K562 (cell line): ENCODE measurements around the gene TTLL9. TPM values are rescaled to one million over a fixed set of nuclear protein-coding genes. Genes with fewer than 3 reads are reported as not detected.

ENCODE experiments used
- CBX3 ChIP-seq, 2 experiments: IDR thresholded peaks; 1 replicate in 1 of 2; 2 replicates in 1 of 2; pipeline ENCODE4 v1.6.1; 2012; ENCODE audit warnings: inconsistent platforms in 2 of 2, low read length in 2 of 2, borderline replicate concordance in 1 of 2, control low read depth in 1 of 2
- CC2D1A ChIP-seq: fragments of 450-650 bp; IDR thresholded peaks from 2 replicates; pipeline ENCODE4 v1.6.1; 2017; ENCODE audit warnings: mild to moderate bottlenecking
- DPF2 ChIP-seq: fragments of 450-650 bp; IDR thresholded peaks from 2 replicates; pipeline ENCODE4 v1.6.1; 2016
- FOXJ2 ChIP-seq: fragments of 200-800 bp; sonication (Bioruptor generic); IDR thresholded peaks from 2 replicates; pipeline ENCODE4 v1.6.1; 2016; ENCODE audit warnings: missing genetic modification characterization, missing compliant biosample characterization
- HDAC2 ChIP-seq: fragments of 450-650 bp; IDR thresholded peaks from 2 replicates; pipeline ENCODE4 v1.6.1; 2016; ENCODE audit warnings: mild to moderate bottlenecking
- MEIS2 ChIP-seq: fragments of 450-650 bp; IDR thresholded peaks from 2 replicates; pipeline ENCODE4 v1.6.1; 2014; ENCODE audit warnings: mild to moderate bottlenecking; ENCODE audit not compliant: partially characterized antibody
- NBN ChIP-seq: fragments of 450-650 bp; IDR thresholded peaks from 2 replicates; pipeline ENCODE4 v1.6.1; 2016; ENCODE audit warnings: low read depth, mild to moderate bottlenecking
- NFE2 ChIP-seq: IDR thresholded peaks from 2 replicates; pipeline ENCODE4 v1.6.1; 2014; ENCODE audit warnings: antibody characterized with exemption, low read depth
- OTX1 ChIP-seq: fragments of 450-650 bp; formaldehyde crosslinking; IDR thresholded peaks from 2 replicates; pipeline ENCODE4 v1.4.0; 2022; ENCODE audit warnings: mild to moderate bottlenecking
- SMARCE1 ChIP-seq: fragments of 450-650 bp; IDR thresholded peaks from 2 replicates; pipeline ENCODE4 v1.7.1; 2016; ENCODE audit warnings: mild to moderate bottlenecking
- SOX6 ChIP-seq: fragments of 450-650 bp; IDR thresholded peaks from 2 replicates; pipeline ENCODE4 v1.6.1; 2014; ENCODE audit warnings: mild to moderate bottlenecking
- ZFP36 ChIP-seq: fragments of 150-350 bp; IDR thresholded peaks from 2 replicates; pipeline ENCODE4 v1.6.1; 2018; ENCODE audit warnings: low read length, low read depth; ENCODE audit not compliant: partially characterized antibody
- ZNF444 ChIP-seq: fragments of 250-450 bp; sonication (Bioruptor Pico); IDR thresholded peaks from 2 replicates; pipeline ENCODE4 v1.4.0; 2020; ENCODE audit warnings: mild to moderate bottlenecking, moderate library complexity
- ZSCAN29 ChIP-seq: fragments of 450-650 bp; IDR thresholded peaks from 2 replicates; pipeline ENCODE4 v1.6.1; 2017
- polyA plus RNA-seq, 8 experiments: library from polyadenylated mRNA; depleted of rRNA in 4 of 8; stranded (reverse) in 5 of 8; unstranded in 3 of 8; fragments of >200 nt; fragmentation: Nextera tagmentation in 2 of 8; fragmentation: Illumina TruSeq in 1 of 8; extraction: Ambion mirVana in 2 of 8; extraction: Trizol in 1 of 8; gene quantifications; 2 replicates each; pipeline versions ENCODE4 v1.2.1 to v1.2.3, GENCODE V29; 2011 to 2014; ENCODE audit warnings: inconsistent platforms in 1 of 8, missing spikeins in 1 of 8
- total RNA-seq, 7 experiments: library from RNA; depleted of rRNA in 6 of 7; stranded (reverse); fragments of >200 nt in 6 of 7; fragmentation: Illumina TruSeq in 2 of 7; extraction: Trizol in 2 of 7; gene quantifications; 2 replicates each; pipeline versions ENCODE4 v1.2.1 to v1.2.3, GENCODE V29; 2011 to 2021; ENCODE audit warnings: low replicate concordance in 1 of 7
- TF ChIP-seq, protein P1 (sequence below): fragments of 250-450 bp; sonication (Bioruptor Pico); IDR thresholded peaks from 2 replicates; pipeline ENCODE4 v1.9.0; 2021; ENCODE audit warnings: mild to moderate bottlenecking
- TF ChIP-seq, protein P2 (sequence below), 3 experiments: fragments of 200-800 bp in 1 of 3; sonication (Bioruptor generic) in 1 of 3; sonication (generic) in 1 of 3; formaldehyde crosslinking in 1 of 3; IDR thresholded peaks; 2 replicates each; pipeline versions ENCODE4 v1.6.1 to v1.8.0; 2016 to 2022; ENCODE audit warnings: mild to moderate bottlenecking in 2 of 3, missing compliant biosample characterization in 2 of 3, missing genetic modification characterization in 2 of 3, missing genetic modification reagents in 1 of 3
- TF ChIP-seq, protein P3 (sequence below): fragments of 450-650 bp; IDR thresholded peaks from 2 replicates; pipeline ENCODE4 v1.6.1; 2018; ENCODE audit not compliant: partially characterized antibody
- TF ChIP-seq, protein P4 (sequence below), 2 experiments: fragments of 200-800 bp in 1 of 2; sonication (Bioruptor generic) in 1 of 2; sonication (generic) in 1 of 2; formaldehyde crosslinking in 1 of 2; IDR thresholded peaks in 1 of 2; conservative IDR thresholded peaks in 1 of 2; 2 replicates each; pipeline versions ENCODE4 v1.5.0 to v1.6.1; 2016 to 2020; ENCODE audit warnings: missing compliant biosample characterization in 1 of 2, missing genetic modification characterization in 1 of 2, missing genetic modification reagents in 1 of 2
- TF ChIP-seq, protein P5 (sequence below): sonication (generic); IDR thresholded peaks from 2 replicates; pipeline ENCODE4 v1.6.1; 2016

The TTLL9 gene
- total and polyA plus RNA-seq, 9 of the 15 experiments (the other 6 are each of a cell fraction or from before 2014, with no cell fraction given), result 0.06 to 0.07 TPM; not detected in 7

DNA sequence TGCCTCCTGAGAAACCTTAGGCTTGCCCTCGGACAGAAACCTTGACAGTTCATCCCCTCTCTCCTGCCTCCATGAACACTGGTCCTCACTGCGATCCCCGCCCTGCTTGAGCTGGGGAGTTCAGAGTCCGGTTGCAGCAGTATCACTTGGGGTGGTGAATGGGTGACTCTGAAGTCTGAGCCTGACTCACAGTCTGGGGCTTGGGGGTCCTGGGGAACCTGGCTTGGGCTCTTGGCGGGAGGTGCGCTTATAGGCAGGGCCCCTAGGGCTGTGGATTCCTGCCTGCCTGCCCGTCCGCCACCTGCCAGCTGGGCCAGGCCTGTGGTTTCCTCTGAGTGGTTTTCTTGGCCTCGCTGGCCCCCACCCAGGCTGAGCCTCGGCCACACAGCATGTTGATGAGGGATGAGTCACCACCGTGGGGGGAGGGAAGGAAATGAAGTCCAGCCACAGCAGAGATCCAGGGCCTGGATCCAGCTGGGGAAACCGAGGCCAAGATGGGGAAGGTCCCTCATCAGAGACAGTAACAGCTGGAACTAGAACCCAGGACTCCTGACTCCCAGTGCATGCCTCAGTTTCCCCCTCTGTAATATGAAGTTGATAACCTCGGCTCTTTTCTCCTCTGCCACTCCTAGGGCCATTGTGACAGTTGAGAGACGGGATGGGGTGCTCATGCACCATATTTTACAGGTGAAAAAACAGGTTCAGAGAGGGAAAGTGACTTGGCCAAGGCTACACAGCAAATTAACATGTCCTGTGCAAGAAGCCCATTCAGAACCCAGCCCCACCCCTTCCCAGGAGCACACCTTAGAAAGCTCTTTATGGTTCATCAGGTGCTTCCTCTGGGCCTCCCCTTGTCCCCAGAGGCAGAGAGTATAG is 34.2 kb upstream of the TTLL9 start (continued):
- TF ChIP-seq MEIS2, result peak; percentile 39
- TF ChIP-seq, protein P1, sequence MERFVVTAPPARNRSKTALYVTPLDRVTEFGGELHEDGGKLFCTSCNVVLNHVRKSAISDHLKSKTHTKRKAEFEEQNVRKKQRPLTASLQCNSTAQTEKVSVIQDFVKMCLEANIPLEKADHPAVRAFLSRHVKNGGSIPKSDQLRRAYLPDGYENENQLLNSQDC, result no peak
- TF ChIP-seq CC2D1A, result no peak
- peak; percentile 64 for TF ChIP-seq ZFP36
- TF ChIP-seq OTX1, result no peak
- peak; percentile 93 for TF ChIP-seq SMARCE1
- TF ChIP-seq, protein P2, sequence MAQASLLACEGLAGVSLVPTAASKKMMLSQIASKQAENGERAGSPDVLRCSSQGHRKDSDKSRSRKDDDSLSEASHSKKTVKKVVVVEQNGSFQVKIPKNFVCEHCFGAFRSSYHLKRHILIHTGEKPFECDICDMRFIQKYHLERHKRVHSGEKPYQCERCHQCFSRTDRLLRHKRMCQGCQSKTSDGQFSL (CRISPR knock-in tag; IDR thresholded peaks at IDR 0.05), result peak; percentile 74
- TF ChIP-seq, protein P2 (tag; IDR thresholded peaks at IDR 0.05), result no peak
- peak; percentile 94 for TF ChIP-seq DPF2
- 0 out of 2 replicates have a peak, but pooled peaks have one; percentile 35 for TF ChIP-seq SOX6
- no peak for TF ChIP-seq ZSCAN29
- TF ChIP-seq, protein P3, sequence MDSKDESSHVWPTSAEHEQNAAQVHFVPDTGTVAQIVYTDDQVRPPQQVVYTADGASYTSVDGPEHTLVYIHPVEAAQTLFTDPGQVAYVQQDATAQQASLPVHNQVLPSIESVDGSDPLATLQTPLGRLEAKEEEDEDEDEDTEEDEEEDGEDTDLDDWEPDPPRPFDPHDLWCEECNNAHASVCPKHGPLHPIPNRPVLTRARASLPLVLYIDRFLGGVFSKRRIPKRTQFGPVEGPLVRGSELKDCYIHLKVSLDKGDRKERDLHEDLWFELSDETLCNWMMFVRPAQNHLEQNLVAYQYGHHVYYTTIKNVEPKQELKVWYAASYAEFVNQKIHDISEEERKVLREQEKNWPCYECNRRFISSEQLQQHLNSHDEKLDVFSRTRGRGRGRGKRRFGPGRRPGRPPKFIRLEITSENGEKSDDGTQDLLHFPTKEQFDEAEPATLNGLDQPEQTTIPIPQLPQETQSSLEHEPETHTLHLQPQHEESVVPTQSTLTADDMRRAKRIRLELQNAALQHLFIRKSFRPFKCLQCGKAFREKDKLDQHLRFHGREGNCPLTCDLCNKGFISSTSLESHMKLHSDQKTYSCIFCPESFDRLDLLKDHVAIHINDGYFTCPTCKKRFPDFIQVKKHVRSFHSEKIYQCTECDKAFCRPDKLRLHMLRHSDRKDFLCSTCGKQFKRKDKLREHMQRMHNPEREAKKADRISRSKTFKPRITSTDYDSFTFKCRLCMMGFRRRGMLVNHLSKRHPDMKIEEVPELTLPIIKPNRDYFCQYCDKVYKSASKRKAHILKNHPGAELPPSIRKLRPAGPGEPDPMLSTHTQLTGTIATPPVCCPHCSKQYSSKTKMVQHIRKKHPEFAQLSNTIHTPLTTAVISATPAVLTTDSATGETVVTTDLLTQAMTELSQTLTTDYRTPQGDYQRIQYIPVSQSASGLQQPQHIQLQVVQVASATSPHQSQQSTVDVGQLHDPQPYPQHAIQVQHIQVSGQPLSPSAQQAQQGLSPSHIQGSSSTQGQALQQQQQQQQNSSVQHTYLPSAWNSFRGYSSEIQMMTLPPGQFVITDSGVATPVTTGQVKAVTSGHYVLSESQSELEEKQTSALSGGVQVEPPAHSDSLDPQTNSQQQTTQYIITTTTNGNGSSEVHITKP, result no peak
- TF ChIP-seq, protein P4, sequence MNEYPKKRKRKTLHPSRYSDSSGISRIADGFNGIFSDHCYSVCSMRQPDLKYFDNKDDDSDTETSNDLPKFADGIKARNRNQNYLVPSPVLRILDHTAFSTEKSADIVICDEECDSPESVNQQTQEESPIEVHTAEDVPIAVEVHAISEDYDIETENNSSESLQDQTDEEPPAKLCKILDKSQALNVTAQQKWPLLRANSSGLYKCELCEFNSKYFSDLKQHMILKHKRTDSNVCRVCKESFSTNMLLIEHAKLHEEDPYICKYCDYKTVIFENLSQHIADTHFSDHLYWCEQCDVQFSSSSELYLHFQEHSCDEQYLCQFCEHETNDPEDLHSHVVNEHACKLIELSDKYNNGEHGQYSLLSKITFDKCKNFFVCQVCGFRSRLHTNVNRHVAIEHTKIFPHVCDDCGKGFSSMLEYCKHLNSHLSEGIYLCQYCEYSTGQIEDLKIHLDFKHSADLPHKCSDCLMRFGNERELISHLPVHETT (CRISPR knock-in tag; conservative IDR thresholded peaks at IDR 0.05 in 1 of 2, IDR thresholded peaks at IDR 0.05 in 1 of 2), result no peak
- TF ChIP-seq NFE2, result peak; percentile 54
- TF ChIP-seq HDAC2, result peak; percentile 72
- no peak for TF ChIP-seq CBX3 (IDR thresholded peaks at IDR 0.05; ENCODE audit: borderline replicate concordance in 1 of 2, low read length in 2 of 2)
- TF ChIP-seq NBN, result peak; percentile 58; the same call in 1 of the 2 replicates
- TF ChIP-seq, protein P5, sequence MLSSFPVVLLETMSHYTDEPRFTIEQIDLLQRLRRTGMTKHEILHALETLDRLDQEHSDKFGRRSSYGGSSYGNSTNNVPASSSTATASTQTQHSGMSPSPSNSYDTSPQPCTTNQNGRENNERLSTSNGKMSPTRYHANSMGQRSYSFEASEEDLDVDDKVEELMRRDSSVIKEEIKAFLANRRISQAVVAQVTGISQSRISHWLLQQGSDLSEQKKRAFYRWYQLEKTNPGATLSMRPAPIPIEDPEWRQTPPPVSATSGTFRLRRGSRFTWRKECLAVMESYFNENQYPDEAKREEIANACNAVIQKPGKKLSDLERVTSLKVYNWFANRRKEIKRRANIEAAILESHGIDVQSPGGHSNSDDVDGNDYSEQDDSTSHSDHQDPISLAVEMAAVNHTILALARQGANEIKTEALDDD, result no peak
- no peak for TF ChIP-seq FOXJ2 (tag)
- TF ChIP-seq ZNF444 (CRISPR knock-in tag), result 0 out of 2 replicates have a peak, but pooled peaks have one; percentile 41
